ENCODE data around the gene GFI1B.
A peak's percentile ranks its signal among the peaks of the same experiment; 100 is the strongest.

Gene GFI1B

GRCh38 chr9:132973166-132973565 lies 5.3 kb upstream of the GFI1B start:
- no peak for DNase-seq (ENCODE audit: low read depth)
- no peak for TF ChIP-seq MYC (IDR thresholded peaks at IDR 0.05; ENCODE audit: low read depth, low read length)
- TF ChIP-seq, protein P1, sequence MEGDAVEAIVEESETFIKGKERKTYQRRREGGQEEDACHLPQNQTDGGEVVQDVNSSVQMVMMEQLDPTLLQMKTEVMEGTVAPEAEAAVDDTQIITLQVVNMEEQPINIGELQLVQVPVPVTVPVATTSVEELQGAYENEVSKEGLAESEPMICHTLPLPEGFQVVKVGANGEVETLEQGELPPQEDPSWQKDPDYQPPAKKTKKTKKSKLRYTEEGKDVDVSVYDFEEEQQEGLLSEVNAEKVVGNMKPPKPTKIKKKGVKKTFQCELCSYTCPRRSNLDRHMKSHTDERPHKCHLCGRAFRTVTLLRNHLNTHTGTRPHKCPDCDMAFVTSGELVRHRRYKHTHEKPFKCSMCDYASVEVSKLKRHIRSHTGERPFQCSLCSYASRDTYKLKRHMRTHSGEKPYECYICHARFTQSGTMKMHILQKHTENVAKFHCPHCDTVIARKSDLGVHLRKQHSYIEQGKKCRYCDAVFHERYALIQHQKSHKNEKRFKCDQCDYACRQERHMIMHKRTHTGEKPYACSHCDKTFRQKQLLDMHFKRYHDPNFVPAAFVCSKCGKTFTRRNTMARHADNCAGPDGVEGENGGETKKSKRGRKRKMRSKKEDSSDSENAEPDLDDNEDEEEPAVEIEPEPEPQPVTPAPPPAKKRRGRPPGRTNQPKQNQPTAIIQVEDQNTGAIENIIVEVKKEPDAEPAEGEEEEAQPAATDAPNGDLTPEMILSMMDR (IDR thresholded peaks at IDR 0.05; ENCODE audit: low read depth, low read length): no peak
- TF ChIP-seq POLR2A (IDR thresholded peaks at IDR 0.05; ENCODE audit: extremely low read depth, insufficient read length): no peak
- TF ChIP-seq MAX (IDR thresholded peaks at IDR 0.05; ENCODE audit: low read depth, low read length): no peak
- no peak overlapping the region for H3K4me3 ChIP-seq (ENCODE audit: low read depth, low read length)

DNA sequence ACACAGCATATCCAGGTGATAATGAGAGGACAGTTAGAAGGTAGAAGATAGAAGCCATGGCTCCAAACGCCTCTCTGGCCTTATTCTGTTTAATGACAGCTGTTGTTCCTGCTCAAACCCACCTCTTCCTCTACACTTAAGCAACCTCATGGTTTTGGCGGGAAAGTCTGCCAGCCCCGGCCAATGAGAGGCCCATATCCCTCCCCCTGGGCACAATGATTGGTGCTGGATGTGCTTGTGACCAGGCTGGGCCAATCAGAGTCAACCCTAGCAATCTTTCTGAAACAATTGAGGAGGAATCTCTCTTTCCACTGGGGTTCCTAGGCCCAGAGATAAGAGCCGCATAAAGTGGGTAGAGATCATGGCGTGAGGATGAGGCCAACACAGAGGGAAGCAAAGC lies 4.8 kb upstream of the GFI1B start:
- TF ChIP-seq, protein P1 (IDR thresholded peaks at IDR 0.05; ENCODE audit: low read depth, low read length): no peak
- TF ChIP-seq MYC (IDR thresholded peaks at IDR 0.05; ENCODE audit: low read depth, low read length) (no peak), MAX (IDR thresholded peaks at IDR 0.05; ENCODE audit: low read depth, low read length) (peak; percentile 27; the same call in 1 of the 2 replicates), POLR2A (IDR thresholded peaks at IDR 0.05; ENCODE audit: extremely low read depth, insufficient read length) (no peak)
- peak; percentile 78 for DNase-seq (ENCODE audit: low read depth)
- no peak overlapping the region for H3K4me3 ChIP-seq (ENCODE audit: low read depth, low read length)

DNA sequence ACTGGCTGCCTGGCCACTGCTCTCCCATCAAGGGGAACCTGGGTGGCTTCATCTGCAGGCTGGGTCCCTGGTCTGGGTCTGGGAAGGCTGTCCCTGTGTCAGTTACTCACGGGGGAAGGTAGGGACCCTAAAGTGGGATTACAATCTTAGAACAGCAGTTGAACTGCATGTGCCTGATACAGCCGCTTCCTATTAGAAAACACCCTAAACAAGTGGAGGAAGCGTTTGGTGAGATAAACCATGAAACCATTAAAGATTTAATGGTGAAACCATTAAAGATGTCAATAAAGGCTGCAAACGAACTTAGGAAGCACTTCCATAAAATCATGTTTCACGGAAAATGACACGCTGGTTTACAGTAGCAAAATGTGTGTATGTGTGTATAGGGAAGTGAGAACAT lies 2.5 kb upstream of the GFI1B start:
- TF ChIP-seq, protein P1 (IDR thresholded peaks at IDR 0.05; ENCODE audit: low read depth, low read length): no peak
- no peak for TF ChIP-seq MAX (IDR thresholded peaks at IDR 0.05; ENCODE audit: low read depth, low read length)
- no peak for TF ChIP-seq MYC (IDR thresholded peaks at IDR 0.05; ENCODE audit: low read depth, low read length)
- no peak for TF ChIP-seq POLR2A (IDR thresholded peaks at IDR 0.05; ENCODE audit: extremely low read depth, insufficient read length)
- DNase-seq (ENCODE audit: low read depth): no peak
- no peak overlapping the region for H3K4me3 ChIP-seq (ENCODE audit: low read depth, low read length)

DNA sequence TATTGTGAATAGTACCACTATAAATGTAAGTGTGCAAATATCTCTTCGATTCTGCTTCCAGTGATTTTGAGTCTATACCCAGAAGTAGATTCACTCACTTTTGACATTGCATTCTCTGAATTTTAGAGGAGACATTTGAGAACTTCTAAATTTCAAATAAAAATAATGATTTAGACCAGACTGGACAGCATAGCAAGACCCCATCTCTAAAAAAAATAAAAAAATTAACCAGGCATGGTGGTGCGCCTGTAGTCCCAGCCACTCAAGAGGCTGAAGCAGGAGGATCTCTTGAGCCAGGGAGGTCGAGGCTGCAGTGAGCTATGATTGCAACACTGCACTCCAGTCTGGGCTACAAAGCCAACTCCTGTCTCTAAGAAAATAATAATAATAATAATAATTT lies 1.9 kb upstream of the GFI1B start:
- TF ChIP-seq POLR2A (IDR thresholded peaks at IDR 0.05; ENCODE audit: extremely low read depth, insufficient read length) (no peak), MYC (IDR thresholded peaks at IDR 0.05; ENCODE audit: low read depth, low read length) (no peak), MAX (IDR thresholded peaks at IDR 0.05; ENCODE audit: low read depth, low read length) (no peak)
- TF ChIP-seq, protein P1 (IDR thresholded peaks at IDR 0.05; ENCODE audit: low read depth, low read length): no peak
- DNase-seq (ENCODE audit: low read depth): no peak

GRCh38 chr9:132978112-132978450 lies 413 bp upstream of the GFI1B start:
- no peak overlapping the region for H3K4me3 ChIP-seq (ENCODE audit: low read depth, low read length)
- DNase-seq (ENCODE audit: low read depth): no peak
- TF ChIP-seq POLR2A (IDR thresholded peaks at IDR 0.05; ENCODE audit: extremely low read depth, insufficient read length) (no peak), MYC (IDR thresholded peaks at IDR 0.05; ENCODE audit: low read depth, low read length) (no peak)
- TF ChIP-seq, protein P1 (IDR thresholded peaks at IDR 0.05; ENCODE audit: low read depth, low read length): no peak

More for the DNA sequence above, 1.9 kb upstream of the GFI1B start:
- H3K4me3 ChIP-seq (ENCODE audit: low read depth, low read length): no peak overlapping the region

- no peak overlapping the region for H3K4me3 ChIP-seq (ENCODE audit: low read depth, low read length)
- DNase-seq (ENCODE audit: low read depth): no peak
- TF ChIP-seq, protein P1 (IDR thresholded peaks at IDR 0.05; ENCODE audit: low read depth, low read length): no peak
- no peak for TF ChIP-seq POLR2A (IDR thresholded peaks at IDR 0.05; ENCODE audit: extremely low read depth, insufficient read length)
- TF ChIP-seq MAX (IDR thresholded peaks at IDR 0.05; ENCODE audit: low read depth, low read length): no peak
- TF ChIP-seq MYC (IDR thresholded peaks at IDR 0.05; ENCODE audit: low read depth, low read length): no peak
Observed at GRCh38 chr9:132980157-132980556, 1.7 kb downstream of the GFI1B start.

Data from NB4 (cell line).